Astrocyte of the cerebellum (primary cell): ENCODE data around the gene SIRT7.

Experiments
- DNase-seq: peaks from one replicate; pipeline ENCODE4 v3.0.0-alpha.2; 2011; ENCODE audit warnings: low read depth
- H3K4me3 ChIP-seq: 2 replicates; pipeline ENCODE4 v1.5.1; 2011; ENCODE audit warnings: mild to moderate bottlenecking, low read depth, low read length, moderate library complexity
- CTCF ChIP-seq: IDR thresholded peaks from 2 replicates; pipeline ENCODE4 v1.5.1; 2012; ENCODE audit warnings: low read length, low read depth, moderate library complexity, mild to moderate bottlenecking; ENCODE audit errors: missing control alignments
- in situ Hi-C: cut with HindIII; loops from 2 replicates; pipeline ENCODE4 v1.10.0; 2017; ENCODE audit warnings: low sequenced_read_pairs

SIRT7 gene

DNA sequence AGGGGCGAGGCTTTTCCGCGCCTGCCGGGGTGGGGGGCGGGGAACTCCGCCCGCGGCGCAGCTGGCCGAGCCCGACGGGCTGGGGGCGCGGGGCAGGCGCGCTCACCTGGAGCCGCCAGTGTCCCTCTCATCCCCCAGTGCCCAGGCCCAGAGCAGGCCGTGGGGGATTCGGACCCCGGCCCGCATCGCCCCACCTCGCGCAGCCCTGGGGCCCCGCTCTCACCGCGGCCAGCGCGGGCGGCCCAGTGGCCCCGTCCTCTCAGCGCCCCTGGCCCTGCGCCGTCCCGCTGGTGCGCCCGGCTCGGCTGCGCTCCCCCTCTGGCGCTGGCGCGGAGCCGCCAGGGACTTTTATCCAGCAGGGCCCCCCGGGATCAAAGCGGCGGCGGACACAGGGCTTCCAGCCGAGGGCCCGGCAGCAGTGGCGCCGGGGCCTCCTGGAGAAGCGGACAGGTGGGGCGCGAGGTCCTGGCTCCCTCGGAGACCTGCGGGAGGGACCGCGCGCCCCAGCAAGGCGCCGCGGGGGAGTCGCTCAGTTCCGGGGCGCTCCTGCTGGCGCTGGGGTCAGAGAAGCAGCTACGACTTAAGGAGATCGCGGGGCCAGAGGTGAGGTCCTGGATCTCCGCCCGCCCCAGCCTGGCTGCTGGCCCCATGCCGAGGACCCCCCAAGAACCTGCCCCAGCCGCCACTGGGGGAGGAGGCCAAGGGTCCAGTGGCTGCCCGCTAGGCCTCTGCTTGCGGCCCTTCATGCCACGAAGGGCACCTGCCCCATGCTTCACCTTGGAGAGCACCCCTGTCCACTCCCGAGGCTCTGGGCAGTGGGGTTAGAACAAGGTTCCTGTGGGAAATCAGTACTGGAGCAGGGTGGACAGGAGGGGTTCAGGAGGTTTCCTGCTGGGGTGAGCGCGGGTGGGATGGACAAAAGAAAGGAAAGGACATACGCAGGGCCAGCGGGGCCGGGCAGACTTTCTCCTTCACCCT lies 43.8 kb upstream of the SIRT7 start:
- in situ Hi-C loops, result no loop called here
- TF ChIP-seq CTCF, result no peak
- no peak overlapping the region for H3K4me3 ChIP-seq

GRCh38 chr17:81961087-81961511 lies 43.1 kb upstream of the SIRT7 start, which contains the start of gene NOTUM:
Gene NOTUM (minus strand): TSS chr17:81961187. CDS start chr17:81960909, 278 bp downstream.
- TF ChIP-seq CTCF, result no peak
- H3K4me3 ChIP-seq, result peak within 1 kb of the TSS; percentile 14
- in situ Hi-C loops, result no loop called here
- no peak for DNase-seq

More for the DNA sequence above, 43.8 kb upstream of the SIRT7 start:
- DNase-seq, result no peak

GRCh38 chr17:81960130-81960958 lies 42.4 kb upstream of the SIRT7 start:
- peak overlapping the region; percentile 14 for H3K4me3 ChIP-seq
- TF ChIP-seq CTCF, result no peak
- in situ Hi-C loops, result no loop called here
- DNase-seq, result no peak

GRCh38 chr17:81959362-81960129 lies 41.6 kb upstream of the SIRT7 start:
- peak overlapping the region; percentile 14 for H3K4me3 ChIP-seq
- DNase-seq, result no peak
- in situ Hi-C loops, result no loop called here
- TF ChIP-seq CTCF, result peak; percentile 42

- in situ Hi-C loops, result no loop called here
- TF ChIP-seq CTCF, result no peak
- DNase-seq, result no peak
- H3K4me3 ChIP-seq, result no peak overlapping the region
These were observed 40.8 kb upstream of the SIRT7 start for GRCh38 chr17:81958633-81959342.
